GM19397 (cell line): ENCODE data around the gene KIF5A.
"Not testable (repeated sequence)": the region's sequence is repeated elsewhere in the genome, so short reads cannot be mapped to it uniquely, and the experiment has no call there.

Experiments
- ATAC-seq: cut with Tn5 transposase; IDR thresholded peaks from one replicate; pipeline ENCODE4 v1.9.1; 2021; ENCODE audit warnings: mild to moderate bottlenecking, moderate library complexity; ENCODE audit not compliant: unreplicated experiment

The KIF5A gene

DNA sequence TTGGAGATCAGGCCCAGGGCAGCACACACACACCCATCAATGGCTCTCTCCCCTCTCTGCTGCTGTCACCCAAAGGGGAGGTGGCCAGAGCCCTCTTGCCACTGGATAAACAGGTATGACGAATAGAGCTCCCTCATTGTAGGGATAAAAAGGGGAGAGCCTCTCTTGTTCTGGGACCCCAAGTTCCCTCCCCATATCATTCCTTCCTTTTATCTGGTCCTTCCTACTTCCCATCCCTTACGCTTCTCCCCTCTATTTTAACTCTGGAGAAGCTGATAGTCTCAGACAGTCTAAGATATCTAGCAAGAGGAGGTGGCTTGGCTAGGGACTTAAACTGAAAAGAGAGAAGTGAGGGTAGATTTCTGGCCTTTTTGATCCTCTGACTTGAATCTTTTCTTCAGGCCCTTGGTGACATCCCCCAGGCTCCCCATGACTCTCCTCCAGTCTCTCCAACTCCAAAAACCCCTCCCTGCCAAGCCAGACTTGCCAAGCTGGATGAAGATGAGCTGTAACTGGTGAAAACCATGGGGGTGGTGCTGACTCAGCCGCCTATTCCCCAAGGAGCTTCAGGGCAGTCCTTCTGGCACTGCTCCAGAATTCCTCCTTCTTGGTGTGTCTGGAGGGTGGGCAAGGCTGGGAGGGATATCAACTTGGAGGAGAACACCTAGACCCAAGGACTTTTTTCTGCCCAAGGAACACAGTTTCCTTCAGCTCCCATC, 66.7 kb downstream of the KIF5A start:
- ATAC-seq, result no peak

DNA sequence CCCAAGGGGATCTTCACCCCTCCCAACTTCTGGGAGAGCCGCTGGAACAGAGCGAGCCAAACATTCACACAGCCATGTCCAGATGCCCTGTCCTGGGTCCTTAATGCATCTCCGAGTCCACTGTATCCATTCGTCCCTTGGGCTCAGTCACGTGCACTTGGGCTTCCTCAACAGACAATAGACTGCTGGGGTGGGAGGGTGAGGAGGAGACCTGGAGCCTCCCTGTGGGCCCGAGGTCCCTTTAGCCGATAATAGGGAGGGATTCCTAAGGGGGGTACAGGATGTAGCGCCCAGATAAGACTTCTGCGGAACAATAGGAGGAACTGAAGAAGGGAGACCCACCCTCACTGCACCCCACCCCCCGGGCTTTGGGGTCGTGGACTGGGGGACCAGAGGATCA, 68.1 kb downstream of the KIF5A start:
- no peak for ATAC-seq

DNA sequence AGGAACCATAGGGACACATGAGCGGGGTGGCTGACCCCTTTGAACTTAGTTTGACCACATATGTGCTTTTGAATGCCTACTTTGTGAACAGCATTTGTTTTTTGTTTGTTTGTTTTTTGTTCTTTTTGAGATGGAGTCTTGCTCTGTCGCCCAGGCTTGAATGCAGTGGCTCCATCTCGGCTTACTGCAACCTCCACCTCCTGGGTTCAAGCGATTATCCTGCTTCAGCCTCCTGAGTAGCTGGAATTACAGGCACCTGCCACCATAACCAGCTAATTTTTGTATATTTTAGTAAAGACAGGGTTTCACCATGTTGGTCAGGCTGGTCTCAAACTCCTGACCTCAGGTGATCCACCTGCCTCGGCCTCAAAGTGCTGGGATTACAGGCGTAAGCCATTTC, 68.6 kb downstream of the KIF5A start:
- ATAC-seq, result not testable (repeated sequence)

DNA sequence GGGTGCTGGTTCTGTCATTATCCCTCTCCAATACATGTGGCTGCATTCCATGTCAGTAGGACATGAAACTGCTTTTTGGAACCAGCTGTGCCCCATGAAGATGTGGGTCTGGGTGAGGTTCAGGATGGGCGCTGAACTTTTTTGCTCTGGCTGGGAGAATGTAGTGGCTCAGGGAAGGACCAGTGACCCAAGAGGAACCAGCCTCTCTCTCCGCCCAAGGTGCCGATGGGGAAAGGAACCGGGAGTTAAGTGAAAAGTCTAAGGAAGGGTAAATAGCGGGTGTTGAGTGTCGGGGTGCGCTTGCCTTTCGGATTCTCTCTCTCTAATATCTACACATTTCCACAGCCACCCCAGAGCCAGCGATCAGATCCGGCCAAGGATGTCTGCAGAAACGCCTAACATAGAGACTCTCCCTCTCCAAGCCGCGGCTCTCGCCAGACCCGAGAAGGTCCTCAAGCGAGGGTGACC, 69.2 kb downstream of the KIF5A start:
- ATAC-seq, result no peak

DNA sequence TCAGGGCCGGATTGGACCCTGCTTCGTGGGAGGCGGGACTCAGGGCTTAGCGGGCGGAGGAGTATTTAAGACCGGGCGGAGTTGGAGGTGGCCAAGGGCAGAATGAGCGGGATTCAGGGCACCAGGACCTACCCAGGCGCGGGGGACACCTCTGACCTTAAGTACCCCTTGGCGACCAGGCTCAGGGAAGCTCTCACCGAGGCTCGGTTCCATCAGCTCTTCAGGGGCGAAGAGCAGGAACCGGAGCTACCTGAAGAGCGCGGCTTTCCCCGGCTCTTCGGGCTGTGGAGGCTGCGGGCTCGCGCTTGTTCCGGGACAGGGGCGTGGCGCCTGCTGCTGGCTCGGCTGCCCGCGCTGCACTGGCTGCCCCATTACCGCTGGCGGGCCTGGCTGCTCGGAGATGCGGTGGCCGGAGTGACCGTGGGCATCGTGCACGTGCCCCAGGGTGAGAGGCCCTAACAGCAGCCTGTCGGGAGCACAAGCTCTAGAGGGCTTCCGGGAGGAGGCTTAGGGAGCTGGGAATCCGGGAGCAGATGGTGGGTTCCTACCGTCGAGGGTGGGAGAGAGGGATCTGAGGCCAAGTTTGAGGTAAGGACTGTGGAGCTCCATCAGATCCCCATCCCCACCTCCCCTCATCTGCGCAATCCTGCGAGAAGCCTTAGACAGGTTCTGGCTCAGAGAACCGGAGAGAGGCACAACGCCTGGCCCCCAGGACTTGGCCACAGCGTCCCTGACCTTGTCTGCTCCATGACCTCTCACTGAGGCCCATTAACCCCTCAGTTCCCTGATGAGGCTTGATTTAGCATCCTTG, 69.8 kb downstream of the KIF5A start:
- ATAC-seq, result no peak

DNA sequence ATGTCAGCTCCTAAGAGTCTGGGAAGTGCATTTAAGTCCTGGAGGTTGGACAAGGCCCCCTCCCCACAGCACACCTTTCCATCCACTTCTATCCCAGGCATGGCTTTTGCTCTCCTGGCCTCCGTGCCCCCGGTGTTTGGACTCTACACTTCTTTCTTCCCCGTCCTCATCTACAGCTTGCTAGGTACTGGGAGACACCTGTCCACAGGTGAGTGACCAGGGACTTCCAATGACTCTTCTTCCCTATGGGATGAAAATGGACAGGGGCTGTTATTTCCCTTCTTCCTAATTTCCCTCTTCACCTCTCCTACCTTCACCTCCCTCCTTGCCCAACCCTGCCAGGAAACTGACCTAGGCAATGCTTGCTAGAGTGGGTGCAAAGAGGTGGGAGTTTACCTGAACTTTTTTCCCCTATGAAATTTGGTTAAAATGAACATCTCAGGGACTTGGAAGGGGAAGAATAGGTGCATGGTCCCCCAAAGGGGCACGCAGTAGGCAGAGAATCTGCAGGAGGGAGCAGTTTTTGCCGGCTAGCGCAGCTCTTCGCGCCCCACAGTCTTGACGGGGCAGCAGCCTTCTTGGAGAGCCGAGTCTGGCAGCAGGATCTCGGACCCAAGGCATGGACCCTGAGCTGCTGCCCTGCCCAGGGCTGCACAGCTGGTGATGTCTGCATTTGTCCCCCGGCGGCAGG, 70.5 kb downstream of the KIF5A start:
- no peak for ATAC-seq

DNA sequence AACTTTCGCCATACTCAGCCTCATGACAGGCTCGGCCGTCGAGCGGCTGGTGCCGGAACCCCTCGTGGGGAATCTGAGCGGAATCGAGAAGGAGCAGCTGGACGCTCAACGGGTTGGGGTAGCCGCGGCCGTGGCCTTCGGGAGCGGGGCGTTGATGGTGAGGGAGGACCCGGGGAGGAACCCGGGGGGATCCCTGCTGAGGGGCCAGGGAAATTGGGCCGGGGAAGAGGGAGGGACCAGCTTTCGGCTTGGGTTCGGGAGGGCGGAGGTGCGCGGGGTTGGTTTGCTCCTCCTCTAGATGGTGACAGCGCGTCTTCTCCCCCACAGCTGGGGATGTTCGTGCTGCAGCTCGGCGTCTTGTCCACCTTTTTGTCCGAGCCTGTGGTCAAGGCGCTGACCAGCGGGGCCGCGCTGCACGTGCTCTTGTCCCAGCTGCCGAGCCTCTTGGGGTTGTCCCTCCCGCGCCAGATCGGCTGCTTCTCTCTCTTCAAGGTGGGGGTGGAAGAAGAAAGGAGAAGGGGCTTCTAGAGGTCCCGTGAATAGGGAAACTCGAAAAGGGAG, 71.2 kb downstream of the KIF5A start:
- ATAC-seq, result no peak

DNA sequence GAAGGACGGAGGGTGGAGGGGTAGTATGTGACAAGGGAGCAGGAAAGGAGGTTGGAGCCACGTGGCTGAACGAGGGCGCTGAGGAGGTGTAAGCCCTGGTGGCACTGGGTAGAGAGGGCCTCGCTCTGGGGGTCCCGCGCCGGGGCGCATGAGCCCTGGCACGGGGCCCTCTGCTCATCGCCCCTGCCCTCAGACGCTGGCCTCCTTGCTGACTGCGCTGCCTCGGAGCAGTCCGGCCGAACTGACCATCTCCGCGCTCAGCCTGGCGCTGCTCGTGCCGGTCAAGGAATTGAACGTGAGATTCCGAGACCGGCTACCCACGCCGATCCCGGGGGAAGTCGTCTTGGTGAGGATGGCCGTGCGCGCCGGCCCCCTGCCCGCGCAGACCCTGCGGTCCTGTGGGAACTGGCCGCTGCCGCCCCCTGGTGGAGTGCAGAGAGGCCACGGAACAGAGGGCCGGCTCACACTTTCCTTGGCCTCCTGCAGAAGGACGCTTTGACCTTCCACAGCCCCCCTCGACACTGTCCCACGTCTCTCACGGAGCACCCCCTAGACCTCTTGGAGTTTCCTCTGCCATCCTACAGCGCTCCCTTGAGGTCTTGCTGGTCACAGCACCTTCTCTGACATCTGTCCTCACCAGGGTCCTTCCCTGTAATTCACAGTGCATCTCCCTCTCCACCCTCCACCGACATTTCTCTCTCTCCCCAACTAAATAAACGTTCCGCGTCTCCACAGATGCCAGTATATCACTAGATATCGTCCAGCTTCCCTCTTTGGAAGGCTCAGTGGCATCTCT, 71.9 kb downstream of the KIF5A start:
- no peak for ATAC-seq

DNA sequence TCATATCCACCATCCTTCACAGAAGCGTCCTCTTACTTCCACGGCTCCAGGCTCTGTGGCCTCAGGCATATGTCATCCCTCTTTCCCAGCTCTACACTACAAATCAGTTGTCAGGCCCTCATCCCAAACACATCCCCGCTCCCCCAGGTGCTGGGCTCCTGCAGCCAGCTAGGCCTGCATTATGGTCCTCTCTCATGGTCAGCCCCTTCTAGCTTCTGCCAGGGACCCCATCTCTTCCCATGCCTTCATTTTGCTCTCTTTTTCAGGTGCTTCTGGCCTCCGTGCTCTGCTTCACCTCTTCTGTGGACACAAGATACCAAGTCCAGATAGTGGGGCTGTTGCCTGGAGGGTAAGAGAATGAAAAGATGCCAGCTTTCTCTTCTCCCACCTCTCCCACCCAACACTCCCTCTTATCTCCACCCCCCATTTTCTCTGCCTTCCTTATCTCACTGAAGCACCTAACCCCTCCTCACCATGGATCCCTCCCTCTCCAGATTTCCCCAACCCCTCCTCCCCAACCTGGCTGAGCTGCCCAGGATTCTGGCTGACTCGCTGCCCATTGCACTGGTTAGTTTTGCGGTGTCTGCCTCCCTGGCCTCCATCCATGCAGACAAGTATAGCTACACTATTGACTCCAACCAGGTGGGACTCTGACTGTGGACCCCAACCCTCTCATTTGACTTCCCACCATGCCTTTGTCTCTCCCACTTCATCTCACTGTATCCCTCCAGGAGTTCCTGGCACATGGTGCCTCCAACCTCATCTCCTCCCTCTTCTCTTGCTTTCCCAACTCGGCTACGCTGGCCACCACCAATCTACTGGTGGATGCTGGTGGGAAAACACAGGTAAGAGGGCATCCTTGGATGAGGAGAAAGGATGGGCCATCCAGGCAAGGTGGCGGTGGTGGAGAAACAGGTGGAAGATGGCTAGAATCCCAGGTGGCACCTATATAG, 72.7 kb downstream of the KIF5A start:
- ATAC-seq, result no peak

DNA sequence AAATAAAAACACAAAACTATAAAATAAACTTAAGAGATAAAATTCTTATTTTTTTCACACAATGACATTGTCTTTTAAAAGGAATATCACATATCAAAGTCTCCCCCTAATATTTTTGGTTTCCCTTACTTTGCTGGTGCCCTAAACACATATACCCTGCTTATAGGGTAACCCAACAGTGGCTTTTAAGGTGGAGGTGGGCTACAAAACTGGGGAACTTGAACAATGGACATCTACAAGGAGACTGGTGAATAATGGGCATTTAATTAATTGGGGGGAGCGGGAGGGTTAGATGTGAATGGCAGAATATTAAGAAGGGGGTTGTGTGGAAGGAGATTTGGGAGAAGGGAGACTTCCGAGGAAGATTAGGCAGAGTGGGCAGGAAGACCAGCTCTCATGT, 73.5 kb downstream of the KIF5A start:
- no peak for ATAC-seq

DNA sequence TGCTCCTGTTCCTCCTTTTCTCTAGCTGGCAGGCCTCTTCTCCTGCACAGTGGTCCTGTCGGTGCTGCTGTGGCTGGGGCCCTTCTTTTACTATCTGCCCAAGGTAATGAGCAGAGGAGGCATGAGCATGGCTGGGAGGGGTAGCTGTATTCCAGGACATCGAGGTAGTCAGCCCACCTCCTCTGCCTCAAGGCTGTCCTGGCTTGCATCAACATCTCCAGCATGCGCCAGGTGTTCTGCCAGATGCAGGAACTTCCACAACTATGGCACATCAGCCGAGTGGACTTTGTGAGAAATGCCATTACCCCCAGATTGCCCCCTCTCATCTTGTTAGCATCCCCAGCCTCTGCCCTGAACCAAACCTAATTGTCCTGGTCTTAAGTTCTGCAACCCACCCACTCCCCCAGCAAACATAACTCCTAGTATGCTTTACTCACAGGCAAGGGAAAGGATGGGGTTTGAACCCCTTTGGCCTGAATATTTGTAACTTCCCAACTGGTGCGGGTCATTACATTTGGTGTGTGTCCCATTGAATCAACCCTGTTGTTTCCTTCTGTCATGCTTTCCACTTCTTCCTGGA, 74.1 kb downstream of the KIF5A start:
- ATAC-seq, result no peak

DNA sequence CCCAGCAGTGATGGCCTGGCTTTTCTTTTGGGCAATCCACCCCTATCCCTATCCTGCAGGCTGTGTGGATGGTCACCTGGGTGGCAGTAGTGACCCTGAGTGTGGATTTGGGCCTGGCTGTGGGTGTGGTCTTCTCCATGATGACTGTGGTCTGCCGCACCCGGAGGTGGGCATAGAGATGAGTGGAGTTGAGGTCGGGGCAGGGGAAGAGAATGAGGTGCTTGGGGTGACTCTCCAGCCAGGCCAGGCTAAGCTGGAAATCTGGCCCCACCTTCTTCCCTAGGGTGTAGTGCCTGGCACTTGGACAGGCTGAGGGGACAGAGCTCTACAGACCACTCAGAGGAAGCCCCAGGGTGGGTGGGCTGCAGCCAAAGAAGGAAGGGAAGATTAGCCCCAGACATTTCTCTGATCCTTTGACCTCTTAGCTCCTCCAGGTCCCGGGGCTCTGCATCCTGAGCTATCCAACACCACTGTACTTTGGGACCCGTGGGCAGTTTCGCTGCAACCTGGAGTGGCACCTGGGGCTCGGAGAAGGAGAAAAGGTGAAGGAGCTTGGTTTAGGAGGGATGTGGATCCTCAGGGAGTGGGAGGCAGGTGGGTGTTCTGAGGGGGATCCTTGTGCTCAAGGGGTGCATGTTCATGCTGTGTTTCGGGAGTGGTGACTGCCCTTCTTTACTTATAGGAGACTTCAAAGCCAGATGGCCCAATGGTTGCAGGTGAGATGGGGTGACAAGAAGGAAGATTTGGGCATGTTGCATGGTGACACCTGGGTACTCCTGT, 74.8 kb downstream of the KIF5A start:
- no peak for ATAC-seq

DNA sequence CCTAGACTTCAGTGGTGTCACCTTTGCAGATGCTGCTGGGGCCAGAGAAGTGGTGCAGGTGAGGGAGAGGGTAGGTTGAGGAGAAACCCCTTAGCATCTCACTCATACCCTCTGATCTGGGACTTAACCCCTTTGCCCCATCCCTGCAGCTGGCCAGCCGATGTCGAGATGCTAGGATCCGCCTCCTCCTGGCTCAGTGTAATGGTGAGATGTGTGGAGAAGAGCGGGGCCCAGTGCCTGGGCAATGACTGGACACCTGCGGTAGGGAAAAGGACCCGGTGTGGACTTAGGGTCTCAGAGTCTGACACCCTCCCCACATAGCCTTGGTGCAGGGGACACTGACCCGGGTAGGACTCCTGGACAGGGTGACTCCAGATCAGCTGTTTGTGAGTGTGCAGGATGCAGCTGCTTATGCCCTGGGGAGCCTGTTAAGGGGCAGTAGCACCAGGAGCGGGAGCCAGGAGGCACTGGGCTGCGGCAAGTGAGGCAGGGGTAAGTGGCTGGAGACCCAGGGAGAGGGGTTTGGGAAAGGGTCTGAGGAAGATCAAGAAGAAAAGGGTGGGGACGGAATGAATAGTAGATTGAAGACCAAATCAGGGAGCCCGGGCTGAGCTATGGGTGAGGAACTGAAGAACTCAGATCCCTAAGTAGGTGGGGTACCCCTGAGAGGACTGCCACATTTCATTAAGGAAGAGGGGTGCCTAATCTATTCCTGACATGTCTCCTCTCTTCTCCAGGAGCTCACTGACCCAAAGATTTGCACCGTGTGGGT, 75.6 kb downstream of the KIF5A start:
- no peak for ATAC-seq

DNA sequence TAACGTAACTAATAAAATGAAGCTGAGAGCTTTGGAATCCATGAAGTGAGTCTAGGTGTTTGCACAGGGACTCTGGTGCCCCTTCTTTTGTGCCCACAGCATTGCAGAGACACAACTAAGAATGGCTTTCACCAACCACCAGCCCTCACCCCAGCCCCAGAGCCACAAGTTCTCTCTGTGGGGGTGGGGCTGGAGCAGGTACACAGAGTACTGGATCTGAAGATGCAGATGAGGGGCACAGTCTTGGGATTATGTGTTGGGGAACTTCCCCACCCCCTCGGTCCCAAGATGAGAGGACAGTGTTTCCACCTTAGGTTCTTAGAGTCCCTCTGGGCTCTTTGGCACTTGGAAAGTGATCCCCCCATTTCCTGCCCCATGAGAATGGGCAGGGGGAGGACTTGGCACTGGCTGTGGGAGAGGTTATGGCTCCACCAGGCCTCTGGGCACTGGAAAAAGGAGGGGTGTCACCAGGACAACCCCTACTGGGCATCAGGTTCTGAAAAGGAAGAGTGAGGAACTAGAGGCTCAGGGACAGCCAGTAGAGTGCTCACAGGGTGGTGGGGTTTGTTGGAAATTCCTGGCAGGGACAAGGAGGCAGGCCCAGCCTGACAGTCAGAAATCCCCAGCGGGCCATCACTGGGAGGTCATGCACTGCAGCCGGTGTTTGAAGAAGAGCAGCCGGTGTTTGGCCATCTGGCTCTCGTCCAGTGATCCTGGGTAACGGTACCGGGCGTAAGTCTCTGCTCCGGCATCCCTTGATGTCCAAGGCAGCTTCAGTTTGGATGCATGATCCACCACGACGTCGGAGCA, 76.5 kb downstream of the KIF5A start:
- ATAC-seq, result no peak

DNA sequence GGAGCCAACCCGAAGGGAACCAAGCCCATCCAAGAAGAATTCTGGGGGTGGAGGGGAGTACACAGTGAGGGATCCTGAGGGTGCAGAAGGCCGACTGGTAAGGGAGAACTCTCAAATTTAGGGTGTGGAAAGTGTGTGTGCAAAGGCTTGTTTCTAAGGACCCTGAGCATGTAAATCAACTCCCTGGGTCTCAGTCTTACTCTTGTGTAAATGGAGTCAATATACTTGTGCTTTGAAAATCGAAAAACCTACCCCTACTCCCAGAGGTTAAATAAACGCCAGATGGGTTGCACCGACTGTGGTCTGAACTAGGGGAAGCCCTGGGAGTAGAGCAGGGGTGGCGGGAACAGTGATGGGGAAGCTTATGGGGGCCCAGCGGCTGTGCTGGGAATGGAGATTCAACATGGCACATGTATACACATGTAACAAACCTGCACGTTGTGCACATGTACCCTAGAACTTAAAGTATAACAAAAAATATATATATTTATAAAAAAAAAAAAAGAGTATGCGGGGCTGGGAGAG, 77.1 kb downstream of the KIF5A start:
- no peak for ATAC-seq

DNA sequence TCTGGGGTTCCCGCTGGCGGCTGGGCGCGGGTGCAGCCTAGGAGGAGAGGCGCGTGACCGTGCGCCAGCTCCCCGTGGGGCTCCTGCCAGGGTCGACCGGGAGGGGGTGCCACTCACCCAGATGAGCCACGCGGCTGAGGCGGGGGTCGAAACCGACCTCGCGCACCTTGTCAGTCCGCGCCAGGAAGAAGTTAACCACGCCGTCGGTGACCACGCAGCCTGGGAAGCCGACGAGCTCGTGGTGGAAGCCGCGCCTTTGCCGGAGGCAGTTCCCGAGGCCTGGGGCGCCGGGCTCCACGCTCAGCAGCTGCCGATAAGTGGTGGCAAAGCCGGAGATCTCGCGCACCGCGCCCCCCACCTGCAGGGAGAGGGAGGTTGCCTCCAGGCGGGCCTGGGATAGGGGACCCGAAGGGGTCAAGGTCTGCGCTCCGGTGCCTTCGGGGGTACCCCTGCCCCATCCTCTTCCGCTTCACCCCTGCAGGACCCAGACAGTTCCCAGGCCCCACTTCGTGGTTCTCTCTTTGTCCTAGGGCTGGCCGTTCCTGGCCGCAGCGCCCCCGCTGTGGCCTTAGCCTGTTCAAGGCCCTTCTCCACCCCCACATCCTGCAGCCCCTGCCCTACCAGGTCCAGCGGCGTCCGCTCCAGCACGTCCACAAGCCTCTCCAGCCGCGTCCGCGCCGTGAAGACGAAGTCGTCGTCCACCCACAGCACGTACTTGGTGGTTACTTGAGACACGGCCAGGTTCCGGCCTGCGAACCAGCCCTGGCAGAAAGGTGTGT, 77.8 kb downstream of the KIF5A start:
- ATAC-seq, result no peak
